PC-9 (cell line): ENCODE data around the gene SRBD1. TPM values are rescaled to one million over a fixed set of nuclear protein-coding genes. Genes with fewer than 3 reads are reported as not detected.

Experiments
- BruUV-seq: library from RNA; stranded (reverse); fragments of 400-500 nt; replicated peaks from 2 replicates; lab custom pipeline; 2021; lab: Mats Ljungman, UMichigan
- CTCF ChIA-PET: fragments of 300-600 bp; sonication (Branson Sonifier 250); formaldehyde crosslinking; loops from one replicate; lab custom pipeline; 2022; ENCODE audit warnings: antibody characterized with exemption; lab: Charles Lee
- POLR2A ChIA-PET: fragments of 300-600 bp; sonication (Branson Sonifier 250); formaldehyde crosslinking; loops from one replicate; lab custom pipeline; 2022; ENCODE audit warnings: antibody characterized with exemption; ENCODE audit not compliant: unreplicated experiment; lab: Charles Lee
- DNase-seq, 2 experiments: peaks; one replicate each; pipeline versions ENCODE4 v3.0.0 to v3.0.0-alpha.2; 2015 to 2022; ENCODE audit warnings: mixed read lengths in 1 of 2
- H2AFZ ChIP-seq: fragments of 200-600 bp; sonication (generic); 2 replicates; pipeline ENCODE4 v1.8.1; 2017; ENCODE audit warnings: antibody characterized with exemption
- H3F3A ChIP-seq: fragments of 200-600 bp; sonication (generic); 2 replicates; pipeline ENCODE4 v1.8.1; 2017; ENCODE audit warnings: antibody characterized with exemption, mild to moderate bottlenecking, low read depth; ENCODE audit not compliant: insufficient read depth
- H3K27ac ChIP-seq: fragments of 200-600 bp; sonication (generic); 2 replicates; pipeline ENCODE4 v1.6.1; 2016; ENCODE audit warnings: mixed run types
- H3K27me3 ChIP-seq: fragments of 200-600 bp; sonication (generic); 2 replicates; pipeline ENCODE4 v1.6.1; 2016; ENCODE audit warnings: low read depth, mixed run types; ENCODE audit not compliant: insufficient read depth
- H3K36me3 ChIP-seq: fragments of 200-600 bp; sonication (generic); 2 replicates; pipeline ENCODE4 v1.6.1; 2016; ENCODE audit warnings: low read depth, mixed run types
- H3K4me1 ChIP-seq: fragments of 200-600 bp; sonication (generic); replicated peaks from 2 replicates; pipeline ENCODE4 v1.6.1; 2016; ENCODE audit warnings: mixed run types; ENCODE audit not compliant: insufficient read depth
- H3K4me2 ChIP-seq: fragments of 200-600 bp; sonication (generic); 2 replicates; pipeline ENCODE4 v1.6.1; 2017; ENCODE audit warnings: mixed run types
- H3K4me3 ChIP-seq: fragments of 200-600 bp; sonication (generic); 2 replicates; pipeline ENCODE4 v1.6.1; 2016; ENCODE audit warnings: mixed run types
- H3K79me2 ChIP-seq: fragments of 200-600 bp; sonication (generic); 2 replicates; pipeline ENCODE4 v1.6.1; 2017; ENCODE audit warnings: low read depth, mixed run types
- H3K9me2 ChIP-seq: fragments of 200-600 bp; sonication (generic); 2 replicates; pipeline ENCODE4 v1.8.1; 2017; ENCODE audit warnings: mild to moderate bottlenecking; ENCODE audit not compliant: insufficient read depth
- H3K9me3 ChIP-seq: fragments of 200-600 bp; sonication (generic); 2 replicates; pipeline ENCODE4 v1.8.1; 2016; ENCODE audit warnings: low read depth; ENCODE audit not compliant: insufficient read depth
- H4K20me1 ChIP-seq: fragments of 200-600 bp; sonication (generic); 2 replicates; pipeline ENCODE4 v1.8.1; 2017; ENCODE audit not compliant: insufficient read depth
- EZH2 ChIP-seq: fragments of 200-600 bp; sonication (generic); IDR thresholded peaks from 2 replicates; pipeline ENCODE4 v1.8.0; 2017; ENCODE audit warnings: antibody characterized with exemption, low read depth
- intact Hi-C: fragments of 100-400 bp; cut with micrococcal nuclease; formaldehyde crosslinking; loops from one replicate; pipeline ENCODE4 v1.10.0; 2022; ENCODE audit not compliant: unreplicated experiment
- total RNA-seq: library from RNA; stranded (reverse); gene quantifications from 2 replicates; pipeline ENCODE4 v1.2.3, GENCODE V29; 2021
- TF ChIP-seq, protein P1 (sequence below): fragments of 200-600 bp; sonication (generic); conservative IDR thresholded peaks from 2 replicates; pipeline ENCODE4 v1.6.1; 2017; ENCODE audit warnings: mixed run types, antibody characterized with exemption, mild to moderate bottlenecking, moderate library complexity

SRBD1 gene
- total RNA-seq, 1 experiment from 2014 or later: 17.8 TPM

DNA sequence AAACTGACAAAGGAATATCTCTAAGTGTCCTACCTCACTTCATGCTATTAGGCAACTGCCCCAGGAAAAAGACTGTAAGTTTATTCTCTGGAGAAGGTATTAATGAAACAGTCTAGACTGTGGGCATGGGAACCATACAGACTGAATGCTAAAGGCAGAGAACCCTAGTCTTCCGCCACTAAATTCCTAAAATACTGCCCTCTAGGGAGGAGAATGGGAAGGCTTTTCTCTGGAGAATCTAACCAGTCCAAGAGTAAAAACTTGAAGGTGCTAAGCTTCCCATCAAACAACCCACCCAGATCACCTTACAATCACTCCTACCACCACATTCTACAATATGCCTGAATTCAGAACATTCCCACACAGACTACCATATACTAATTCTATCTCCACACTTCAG lies 3.4 kb downstream of the SRBD1 start:
- Histone ChIP-seq H3K27ac (no peak overlapping the region), H3K9me2 (no peaks in the 10 kb centered on the region), H3K79me2 (peaks cover 44% of the 10 kb centered on the region), H3K36me3 (peaks cover 11% of the 10 kb centered on the region; the same call in 1 of the 2 replicates), H2AFZ (no peak overlapping the region), H3K4me3 (no peak overlapping the region), H4K20me1 (no peaks in the 10 kb centered on the region), H3K27me3 (no peaks in the 10 kb centered on the region), H3K4me1 (peaks cover 26% of the 10 kb centered on the region), H3K4me2 (no peak overlapping the region), H3F3A (peaks cover 24% of the 10 kb centered on the region), H3K9me3 (no peaks in the 10 kb centered on the region)
- peak in 1 of 2 experiments; percentile 38 for DNase-seq
- TF ChIP-seq, protein P1, sequence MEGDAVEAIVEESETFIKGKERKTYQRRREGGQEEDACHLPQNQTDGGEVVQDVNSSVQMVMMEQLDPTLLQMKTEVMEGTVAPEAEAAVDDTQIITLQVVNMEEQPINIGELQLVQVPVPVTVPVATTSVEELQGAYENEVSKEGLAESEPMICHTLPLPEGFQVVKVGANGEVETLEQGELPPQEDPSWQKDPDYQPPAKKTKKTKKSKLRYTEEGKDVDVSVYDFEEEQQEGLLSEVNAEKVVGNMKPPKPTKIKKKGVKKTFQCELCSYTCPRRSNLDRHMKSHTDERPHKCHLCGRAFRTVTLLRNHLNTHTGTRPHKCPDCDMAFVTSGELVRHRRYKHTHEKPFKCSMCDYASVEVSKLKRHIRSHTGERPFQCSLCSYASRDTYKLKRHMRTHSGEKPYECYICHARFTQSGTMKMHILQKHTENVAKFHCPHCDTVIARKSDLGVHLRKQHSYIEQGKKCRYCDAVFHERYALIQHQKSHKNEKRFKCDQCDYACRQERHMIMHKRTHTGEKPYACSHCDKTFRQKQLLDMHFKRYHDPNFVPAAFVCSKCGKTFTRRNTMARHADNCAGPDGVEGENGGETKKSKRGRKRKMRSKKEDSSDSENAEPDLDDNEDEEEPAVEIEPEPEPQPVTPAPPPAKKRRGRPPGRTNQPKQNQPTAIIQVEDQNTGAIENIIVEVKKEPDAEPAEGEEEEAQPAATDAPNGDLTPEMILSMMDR: peak; percentile 67
- TF ChIP-seq EZH2: no peak
- no TSS peak for BruUV-seq
- ChIA-PET CTCF (interaction anchor here (0.6 to 0.8 kb wide), 2 partner anchors 22 to 40 kb away, joined by 3 to 9 read pairs; no protein-coding TSS in a partner anchor), POLR2A (no interaction called here)
- intact Hi-C loops: no loop called here

DNA sequence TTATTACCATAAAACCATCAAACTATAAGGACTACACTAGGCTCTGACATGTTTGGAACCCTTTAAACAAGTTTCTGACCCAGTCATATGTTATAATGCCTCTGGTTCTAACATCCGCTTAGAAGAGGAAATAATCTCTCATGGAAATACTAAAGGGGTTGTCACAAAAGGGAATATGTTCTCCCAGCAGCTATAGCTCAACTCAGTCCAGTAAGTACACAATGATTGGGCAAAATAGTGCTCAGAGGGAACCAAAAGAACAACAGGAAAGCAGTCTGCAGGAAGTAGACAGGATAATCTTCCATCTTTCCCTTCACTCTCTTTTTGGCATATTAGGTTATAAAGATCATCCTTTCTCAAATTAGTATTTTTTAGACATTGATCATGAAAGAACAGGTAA lies 4.3 kb downstream of the SRBD1 start:
- Histone ChIP-seq H3F3A (peaks cover 16% of the 10 kb centered on the region), H2AFZ (no peak overlapping the region), H3K36me3 (peaks cover 20% of the 10 kb centered on the region), H3K9me3 (no peaks in the 10 kb centered on the region), H3K4me3 (no peak overlapping the region), H3K9me2 (no peaks in the 10 kb centered on the region), H3K27me3 (no peaks in the 10 kb centered on the region), H3K27ac (no peak overlapping the region), H3K4me1 (peaks cover 17% of the 10 kb centered on the region), H3K4me2 (no peak overlapping the region), H4K20me1 (no peaks in the 10 kb centered on the region), H3K79me2 (peaks cover 44% of the 10 kb centered on the region)
- CTCF ChIA-PET: no interaction called here
- POLR2A ChIA-PET: no interaction called here
- intact Hi-C loops: no loop called here
- TF ChIP-seq EZH2: no peak
- TF ChIP-seq, protein P1: no peak
- BruUV-seq: no TSS peak
- peak in 1 of 2 experiments; percentile 8 for DNase-seq

DNA sequence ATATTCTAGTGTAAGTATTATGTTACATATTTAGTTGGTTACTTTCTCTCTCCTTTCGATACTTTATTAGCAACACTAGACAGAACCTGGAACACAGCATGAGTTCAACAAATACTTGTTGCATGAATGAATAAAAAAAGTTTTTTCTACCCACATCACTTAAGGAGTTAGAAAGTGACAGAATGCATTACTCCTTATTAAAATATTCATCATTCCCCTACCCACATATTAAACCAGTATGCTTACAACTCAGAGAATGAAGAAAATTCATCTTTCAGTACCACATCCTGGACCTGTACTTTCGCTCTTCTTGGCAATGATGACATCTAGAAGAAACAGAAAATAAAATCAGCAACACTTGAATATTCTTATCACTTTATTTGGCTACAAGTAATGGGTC lies 6.0 kb downstream of the SRBD1 start:
- Histone ChIP-seq H3F3A (peaks cover 7% of the 10 kb centered on the region; the same call in 1 of the 2 replicates), H3K9me3 (no peaks in the 10 kb centered on the region), H3K36me3 (peaks cover 27% of the 10 kb centered on the region), H4K20me1 (no peaks in the 10 kb centered on the region), H3K27ac (no peak overlapping the region), H3K4me2 (no peak overlapping the region), H3K27me3 (no peaks in the 10 kb centered on the region), H3K4me1 (peaks cover 10% of the 10 kb centered on the region), H3K9me2 (no peaks in the 10 kb centered on the region), H3K79me2 (peaks cover 41% of the 10 kb centered on the region), H2AFZ (no peak overlapping the region), H3K4me3 (no peak overlapping the region)
- POLR2A ChIA-PET: no interaction called here
- intact Hi-C loops: no loop called here
- DNase-seq: no peak
- CTCF ChIA-PET: no interaction called here
- no peak for TF ChIP-seq EZH2
- TF ChIP-seq, protein P1: no peak
- BruUV-seq: no TSS peak
